Left hindlimb (tissue), 1 donor: ENCODE data around the gene RAPGEF1.

Source experiments
- DNase-seq: peaks from one replicate; pipeline ENCODE4 v3.0.0-alpha.2; 2018

Gene RAPGEF1

GRCh38 chr9:131748411-131748955 lies 8.6 kb upstream of the RAPGEF1 start:
- DNase-seq, result no peak

GRCh38 chr9:131747352-131747751 lies 7.5 kb upstream of the RAPGEF1 start:
- DNase-seq, result no peak

GRCh38 chr9:131745610-131746009 lies 5.7 kb upstream of the RAPGEF1 start:
- DNase-seq, result no peak

GRCh38 chr9:131744720-131745201 lies 4.9 kb upstream of the RAPGEF1 start:
- no peak for DNase-seq

GRCh38 chr9:131744171-131744719 lies 4.4 kb upstream of the RAPGEF1 start:
- no peak for DNase-seq

- DNase-seq, result no peak
These were observed 3.6 kb upstream of the RAPGEF1 start for GRCh38 chr9:131743501-131743900.

- DNase-seq, result no peak
These were observed 3.2 kb upstream of the RAPGEF1 start for GRCh38 chr9:131743096-131743495.

- no peak for DNase-seq
These were observed 1.0 kb upstream of the RAPGEF1 start for GRCh38 chr9:131740898-131741297.

- peak; percentile 50 for DNase-seq
These were observed 530 bp downstream of the RAPGEF1 start for GRCh38 chr9:131739133-131739958.

- no peak for DNase-seq
These were observed 1.4 kb downstream of the RAPGEF1 start for GRCh38 chr9:131738293-131739132.

GRCh38 chr9:131737426-131737825 lies 2.5 kb downstream of the RAPGEF1 start:
- no peak for DNase-seq

- no peak for DNase-seq
These were observed 3.4 kb downstream of the RAPGEF1 start for GRCh38 chr9:131736431-131736830.

GRCh38 chr9:131735238-131736128 lies 4.4 kb downstream of the RAPGEF1 start:
- DNase-seq, result no peak

GRCh38 chr9:131734781-131735180 lies 5.1 kb downstream of the RAPGEF1 start:
- no peak for DNase-seq

- no peak for DNase-seq
These were observed 5.7 kb downstream of the RAPGEF1 start for GRCh38 chr9:131734165-131734610.

- no peak for DNase-seq
These were observed 6.3 kb downstream of the RAPGEF1 start for GRCh38 chr9:131733541-131734061.

GRCh38 chr9:131732636-131733289 lies 7.1 kb downstream of the RAPGEF1 start:
- no peak for DNase-seq

- no peak for DNase-seq
These were observed 7.8 kb downstream of the RAPGEF1 start for GRCh38 chr9:131732061-131732526.

GRCh38 chr9:131731644-131732043 lies 8.2 kb downstream of the RAPGEF1 start:
- DNase-seq, result no peak

GRCh38 chr9:131731237-131731636 lies 8.6 kb downstream of the RAPGEF1 start:
- DNase-seq, result no peak

- DNase-seq, result no peak
These were observed 10.9 kb downstream of the RAPGEF1 start for GRCh38 chr9:131728961-131729360.
